ENCODE data around the gene CEBPA.

DNA sequence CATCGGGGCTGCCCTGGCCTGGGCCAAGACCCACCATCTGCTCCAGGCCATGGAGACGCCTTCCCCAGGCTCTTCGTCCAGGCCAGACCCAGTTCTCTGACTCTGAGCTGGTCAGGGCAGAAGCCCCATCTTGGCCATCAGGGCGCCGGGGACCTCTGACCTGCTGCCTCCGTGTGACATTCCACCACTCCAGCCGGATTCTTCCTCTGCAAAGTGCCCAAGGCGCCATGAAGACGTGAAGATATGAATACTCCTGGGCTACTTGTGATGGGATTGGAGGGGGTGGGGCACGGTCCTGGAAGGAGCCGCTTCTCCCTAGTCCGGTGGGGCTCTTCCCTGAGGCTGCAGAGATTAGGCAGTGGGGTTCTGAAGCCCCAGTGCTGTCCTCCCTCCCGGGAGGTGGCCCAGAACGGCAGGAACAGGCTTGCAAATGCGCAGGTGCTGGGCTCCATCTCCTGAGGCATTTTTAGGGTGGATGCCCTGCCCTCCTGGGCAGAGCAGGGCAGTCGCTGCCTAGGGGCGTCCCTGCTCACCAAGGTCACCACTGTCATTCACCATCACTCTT is 50.7 kb downstream of the CEBPA start:
- TF ChIP-seq, protein P1, sequence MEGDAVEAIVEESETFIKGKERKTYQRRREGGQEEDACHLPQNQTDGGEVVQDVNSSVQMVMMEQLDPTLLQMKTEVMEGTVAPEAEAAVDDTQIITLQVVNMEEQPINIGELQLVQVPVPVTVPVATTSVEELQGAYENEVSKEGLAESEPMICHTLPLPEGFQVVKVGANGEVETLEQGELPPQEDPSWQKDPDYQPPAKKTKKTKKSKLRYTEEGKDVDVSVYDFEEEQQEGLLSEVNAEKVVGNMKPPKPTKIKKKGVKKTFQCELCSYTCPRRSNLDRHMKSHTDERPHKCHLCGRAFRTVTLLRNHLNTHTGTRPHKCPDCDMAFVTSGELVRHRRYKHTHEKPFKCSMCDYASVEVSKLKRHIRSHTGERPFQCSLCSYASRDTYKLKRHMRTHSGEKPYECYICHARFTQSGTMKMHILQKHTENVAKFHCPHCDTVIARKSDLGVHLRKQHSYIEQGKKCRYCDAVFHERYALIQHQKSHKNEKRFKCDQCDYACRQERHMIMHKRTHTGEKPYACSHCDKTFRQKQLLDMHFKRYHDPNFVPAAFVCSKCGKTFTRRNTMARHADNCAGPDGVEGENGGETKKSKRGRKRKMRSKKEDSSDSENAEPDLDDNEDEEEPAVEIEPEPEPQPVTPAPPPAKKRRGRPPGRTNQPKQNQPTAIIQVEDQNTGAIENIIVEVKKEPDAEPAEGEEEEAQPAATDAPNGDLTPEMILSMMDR (conservative IDR thresholded peaks at IDR 0.05), result no peak
- no peak for TF ChIP-seq ZFX (IDR thresholded peaks at IDR 0.05)

Data from C4-2B (cell line).